NCI-H2029 (cell line): ENCODE measurements around the gene KIFAP3.
A peak's percentile ranks its signal among the peaks of the same experiment; 100 is the strongest.

ENCODE experiments used
- DNase-seq: peaks from one replicate; lab custom pipeline; 2025; lab: John Stamatoyannopoulos, UW

The KIFAP3 gene

DNA sequence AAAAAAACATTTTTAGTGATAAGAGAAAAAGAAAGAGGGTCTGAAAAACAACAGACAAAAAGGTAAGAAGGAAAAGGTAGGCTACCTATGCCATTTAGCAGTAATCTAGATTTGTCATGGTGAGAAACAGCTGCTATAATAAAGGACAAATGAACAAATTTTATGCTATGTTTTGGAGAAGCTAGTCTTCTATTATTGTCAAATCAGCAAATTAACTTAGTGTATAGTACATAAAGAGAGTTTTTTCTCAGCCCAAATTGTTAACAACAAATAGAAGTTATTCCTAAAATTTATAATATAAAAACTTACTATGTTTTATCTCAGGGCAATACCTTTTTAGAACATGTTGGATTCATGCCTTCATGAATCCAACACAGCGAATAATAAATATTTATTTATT, 88.7 kb downstream of the KIFAP3 start:
- DNase-seq, result no peak

DNA sequence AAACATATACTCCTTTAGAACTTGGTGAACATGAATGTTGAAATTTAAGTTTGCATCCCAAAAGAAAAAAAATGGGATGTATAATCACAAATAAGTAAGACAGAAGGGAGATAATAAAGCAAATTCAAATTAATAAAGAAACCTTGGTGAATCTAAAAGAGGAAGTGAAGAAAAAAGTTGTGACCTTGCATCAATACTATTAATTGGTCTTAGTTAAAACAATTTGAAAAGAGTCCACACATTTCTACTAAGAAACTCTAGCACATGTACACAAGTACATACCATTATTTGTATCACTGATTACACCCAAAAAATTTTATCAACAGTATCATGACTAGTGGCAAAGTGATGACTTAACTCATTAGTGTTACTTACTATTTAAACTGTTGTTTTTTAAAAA, 100.4 kb downstream of the KIFAP3 start:
- DNase-seq, result no peak

DNA sequence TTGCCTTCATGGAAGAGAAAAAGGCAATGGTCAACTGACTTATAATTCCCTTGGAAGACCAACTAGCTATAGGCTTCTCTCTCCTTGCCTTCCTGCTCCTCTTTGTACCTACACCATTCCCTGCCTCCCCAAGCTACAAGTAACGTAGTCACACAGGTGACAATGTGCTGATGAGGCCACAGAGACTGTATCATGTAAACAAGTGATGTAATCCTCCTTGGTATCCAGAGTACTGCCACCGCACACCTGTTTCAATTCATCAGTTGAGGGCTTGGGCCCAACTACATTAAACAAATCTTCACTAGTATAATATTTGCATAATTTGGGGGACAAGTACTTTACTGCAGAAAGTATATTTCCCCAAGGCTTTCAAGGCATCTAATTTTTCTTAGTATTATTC, 104.4 kb downstream of the KIFAP3 start:
- DNase-seq, result peak; percentile 9

DNA sequence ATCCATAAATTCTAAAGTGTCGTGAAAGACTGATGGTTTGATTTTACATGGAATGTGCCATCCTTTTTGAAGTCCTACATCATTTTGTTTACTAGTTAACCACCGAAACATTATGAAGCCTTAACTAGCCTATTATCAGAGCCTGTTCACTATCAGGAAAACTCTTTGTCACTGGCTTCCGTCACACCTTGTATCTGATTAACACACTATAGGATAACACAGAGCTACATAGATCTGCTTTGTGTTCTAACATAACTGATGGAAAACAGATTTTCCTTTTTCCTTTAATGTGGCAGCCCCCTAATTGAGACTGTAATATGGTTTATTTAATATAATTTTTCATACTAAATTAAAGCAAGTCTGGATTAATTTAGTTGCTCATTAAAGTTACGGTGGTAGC, 106.3 kb downstream of the KIFAP3 start:
- no peak for DNase-seq

DNA sequence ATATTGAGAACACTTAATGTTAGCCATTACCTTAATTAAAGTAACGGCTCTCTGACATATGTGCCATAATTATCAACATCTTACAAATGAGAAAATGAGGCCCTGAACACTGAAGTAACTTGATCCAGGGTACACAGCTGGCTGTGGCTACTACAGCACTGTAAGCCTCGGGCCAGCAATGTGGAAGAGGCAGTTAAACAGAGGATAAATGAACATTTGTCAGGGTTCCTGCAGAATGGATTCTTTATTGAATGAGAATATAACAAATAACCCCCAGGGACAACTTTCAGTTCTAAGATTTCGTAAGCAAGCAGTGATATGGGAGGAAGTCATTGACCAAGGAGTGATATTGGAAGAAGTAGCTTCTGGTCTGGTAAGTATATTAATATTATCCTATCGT, 110.3 kb downstream of the KIFAP3 start:
- no peak for DNase-seq

DNA sequence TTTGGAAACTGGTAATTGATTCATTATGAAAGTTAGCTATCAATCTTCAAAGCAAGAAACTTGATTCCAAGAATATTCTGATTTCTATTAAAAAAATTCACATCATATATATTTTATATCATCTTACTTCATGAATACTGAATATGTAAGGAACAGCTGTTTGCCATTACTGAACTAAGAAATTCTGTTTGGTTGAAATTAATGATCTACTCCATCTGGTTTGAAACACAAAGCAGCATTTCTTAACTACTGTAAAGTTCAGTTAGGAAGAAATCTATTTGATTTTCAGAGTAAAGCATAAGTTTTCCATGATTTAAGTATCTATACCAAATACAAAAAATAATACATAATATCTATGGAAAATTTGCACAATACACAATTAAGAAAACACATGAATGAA, 114.8 kb downstream of the KIFAP3 start:
- no peak for DNase-seq

DNA sequence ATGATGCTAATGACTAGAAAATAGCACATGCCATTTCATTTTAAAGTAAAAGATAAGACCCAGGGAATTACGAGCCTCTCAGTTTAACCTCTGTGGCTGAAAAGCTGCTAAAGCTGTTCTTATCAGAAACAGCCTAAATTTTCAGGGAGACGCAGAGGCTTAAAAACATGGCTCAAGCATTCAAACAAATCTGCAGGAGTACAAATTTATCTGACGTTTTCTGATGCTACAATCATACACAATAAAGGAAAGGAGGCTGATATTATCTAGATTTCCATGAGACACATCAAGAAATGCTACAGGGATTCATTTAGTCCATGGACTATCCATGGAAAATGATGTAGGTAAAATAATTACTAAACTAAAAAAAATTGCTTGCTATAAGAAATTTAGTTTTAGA, 115.5 kb downstream of the KIFAP3 start:
- DNase-seq, result no peak

DNA sequence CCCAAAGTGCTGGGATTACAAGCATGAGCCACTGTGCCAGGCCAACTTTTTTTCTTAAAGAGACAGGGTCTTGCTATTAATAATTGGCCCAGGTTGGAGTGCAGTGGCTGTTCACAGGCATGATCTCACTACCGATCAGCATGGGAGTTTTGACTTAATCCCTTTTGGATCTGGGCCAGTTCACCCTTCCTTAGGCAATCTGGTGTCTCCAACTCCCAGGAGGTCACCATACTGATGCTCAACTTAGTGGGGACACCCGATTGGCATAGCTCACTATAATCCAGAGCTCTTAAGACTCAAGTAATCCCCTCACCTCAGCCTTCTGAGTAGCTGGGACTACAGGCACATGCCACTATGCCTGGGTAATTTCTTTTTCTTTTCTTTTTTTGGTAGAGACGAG, 116.6 kb downstream of the KIFAP3 start:
- DNase-seq, result no peak

DNA sequence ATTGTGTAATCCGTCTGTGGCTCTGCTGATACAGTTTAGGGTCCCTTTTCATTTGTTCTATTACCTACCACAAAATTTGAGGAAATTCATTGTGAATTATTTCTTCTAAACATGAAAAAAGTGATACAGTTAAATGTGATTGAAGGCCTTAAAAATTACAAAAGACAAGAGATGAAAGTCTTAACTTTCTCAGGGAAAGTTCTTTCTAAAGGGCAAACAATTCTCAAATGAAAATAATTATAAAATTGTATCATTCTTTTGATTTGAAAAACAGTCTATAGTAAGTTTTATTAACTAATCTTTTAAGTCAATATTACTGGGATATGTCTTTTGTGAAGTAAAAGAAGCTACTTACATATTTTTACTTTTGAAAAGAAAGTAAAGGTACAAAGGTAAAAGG, 123.4 kb downstream of the KIFAP3 start:
- no peak for DNase-seq

DNA sequence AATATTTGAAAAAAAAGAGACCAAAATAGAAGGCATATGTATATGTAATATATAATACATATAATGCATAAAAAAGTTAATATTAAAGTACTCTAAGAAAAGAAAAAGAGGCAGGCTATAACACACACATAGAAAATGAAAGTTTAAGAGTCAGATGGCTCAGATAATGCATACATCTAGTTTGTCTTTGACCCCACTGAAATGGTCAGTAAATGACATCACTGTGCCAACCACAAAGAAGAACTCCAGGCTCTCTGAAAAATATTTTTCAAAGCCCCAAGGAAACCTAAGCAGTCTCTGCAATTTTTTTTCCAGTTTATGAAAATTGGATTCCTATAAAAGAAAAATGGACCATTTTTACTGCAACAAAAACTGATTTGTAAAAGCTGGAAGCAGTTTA, 125.4 kb downstream of the KIFAP3 start:
- no peak for DNase-seq

DNA sequence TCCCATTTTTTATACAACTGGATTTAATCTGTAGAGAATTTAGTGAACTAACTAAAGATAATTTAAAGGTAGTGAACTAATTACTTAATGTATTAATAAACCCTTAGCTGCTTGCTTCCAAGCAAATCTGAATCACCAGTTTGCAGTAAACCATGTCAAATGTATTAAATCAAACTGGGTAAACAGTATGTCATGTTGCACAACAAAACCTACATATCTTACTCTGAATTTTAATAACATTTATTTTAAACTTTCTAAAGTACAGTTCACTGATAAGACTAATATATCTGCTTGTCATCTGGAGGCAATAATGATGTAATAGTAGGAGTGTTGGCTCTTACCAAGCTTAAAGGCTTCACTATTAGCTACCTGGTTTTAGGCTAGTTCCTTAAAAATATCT, 128.3 kb downstream of the KIFAP3 start:
- no peak for DNase-seq

DNA sequence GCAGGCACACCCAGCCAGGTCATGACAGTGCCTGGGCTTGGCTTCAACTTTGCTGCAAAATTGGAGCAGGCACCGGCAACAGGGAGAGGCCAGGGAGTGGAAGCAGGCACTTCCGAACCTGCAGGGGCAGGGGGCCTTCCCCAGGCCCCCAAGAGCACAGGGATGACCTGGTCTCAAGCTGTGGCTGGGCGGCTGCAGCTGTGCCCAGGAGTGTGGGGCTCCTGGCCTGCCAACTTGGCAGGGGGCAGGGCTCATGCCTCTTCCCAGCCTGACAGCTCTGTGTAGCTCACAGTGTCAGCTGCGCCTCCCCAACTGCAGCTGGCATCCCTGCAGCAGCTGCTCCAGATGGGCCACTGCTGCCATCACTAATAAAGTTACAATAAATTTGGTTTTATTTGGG, 129.3 kb downstream of the KIFAP3 start:
- no peak for DNase-seq

DNA sequence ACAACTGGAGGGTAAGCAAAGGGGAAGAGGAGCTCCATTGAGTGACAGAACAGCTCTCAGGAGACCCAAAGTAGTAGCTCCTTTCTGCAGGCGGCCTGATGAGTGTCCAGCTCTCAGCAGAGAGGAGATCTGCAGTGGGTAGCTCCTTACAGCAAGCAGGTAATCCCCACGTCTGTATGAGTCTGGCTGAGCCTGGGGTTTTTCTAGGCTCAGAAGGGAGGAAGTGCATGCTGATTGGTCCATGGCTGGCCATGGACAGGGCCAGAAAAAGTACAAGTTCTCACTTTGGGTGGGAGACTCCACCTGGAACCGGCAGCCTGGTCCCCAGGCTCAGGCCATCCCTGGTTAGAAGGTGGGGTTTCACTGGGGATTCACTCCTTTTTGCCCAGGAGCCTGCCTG, 129.9 kb downstream of the KIFAP3 start:
- DNase-seq, result no peak

DNA sequence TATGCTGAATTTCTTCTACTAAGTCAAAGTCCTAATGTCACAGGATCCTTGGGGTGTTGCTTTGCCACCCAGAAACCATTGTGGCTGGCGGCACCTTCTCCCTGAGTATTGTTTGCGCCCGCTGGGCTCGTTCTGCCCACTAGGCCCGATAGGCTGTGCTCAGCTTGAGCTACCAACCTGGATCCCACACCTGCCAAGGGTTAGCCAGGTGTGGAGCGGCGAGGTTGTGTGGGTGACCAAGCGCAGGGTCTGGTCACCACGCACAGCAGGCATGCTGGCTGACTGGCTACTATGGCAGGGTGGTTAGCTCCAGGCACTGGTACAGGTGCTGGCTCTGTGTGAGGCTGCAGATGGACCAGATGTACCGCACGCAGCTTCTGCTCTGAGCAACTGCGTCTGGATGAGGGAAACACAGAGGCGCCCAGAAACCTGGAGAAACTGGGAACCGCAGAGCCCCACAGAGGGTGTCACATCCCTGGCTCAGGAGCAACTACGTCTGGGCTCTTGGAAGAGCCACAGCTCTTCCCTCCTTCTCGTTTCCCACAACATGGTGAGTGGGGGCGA, 130.4 kb downstream of the KIFAP3 start:
- no peak for DNase-seq

DNA sequence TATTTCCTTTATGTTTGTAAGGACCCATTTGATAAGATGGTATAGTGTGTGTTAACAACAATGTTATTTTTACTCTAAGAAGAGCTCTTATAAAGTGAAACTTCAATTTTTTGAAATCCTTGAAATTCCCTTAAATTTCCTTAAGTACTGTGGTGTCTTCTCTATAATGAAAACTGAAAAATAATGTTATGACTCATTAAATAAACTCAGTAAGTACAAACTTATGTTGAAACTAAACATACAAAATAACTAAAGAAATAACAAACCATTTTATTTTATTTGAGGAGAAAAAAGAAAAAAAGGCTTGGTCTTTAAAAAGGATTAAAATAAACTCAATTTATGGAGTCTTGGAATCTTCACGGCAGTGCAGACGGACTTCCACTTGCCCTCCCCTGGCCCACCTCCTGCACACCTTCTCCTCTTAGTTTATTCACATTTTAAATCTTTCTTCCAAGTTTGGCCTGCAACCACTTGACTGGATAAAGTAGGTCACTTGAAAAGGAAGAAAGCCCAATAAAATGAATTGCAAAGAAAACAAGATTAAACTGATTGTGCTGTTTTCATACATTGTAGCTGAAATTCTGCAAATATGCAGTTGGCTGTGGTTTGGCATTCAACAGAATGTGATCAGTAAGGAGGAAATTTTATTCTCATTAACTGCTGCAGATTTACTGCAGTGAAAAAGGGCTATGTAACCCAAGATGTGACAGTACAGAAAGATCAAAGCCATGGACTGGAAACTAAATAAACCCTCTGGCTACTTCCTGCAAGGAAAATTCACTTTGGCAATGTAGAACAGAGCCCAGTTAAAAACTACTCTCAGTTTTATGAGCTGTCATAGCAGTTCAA, 132.3 kb downstream of the KIFAP3 start:
- DNase-seq, result no peak

DNA sequence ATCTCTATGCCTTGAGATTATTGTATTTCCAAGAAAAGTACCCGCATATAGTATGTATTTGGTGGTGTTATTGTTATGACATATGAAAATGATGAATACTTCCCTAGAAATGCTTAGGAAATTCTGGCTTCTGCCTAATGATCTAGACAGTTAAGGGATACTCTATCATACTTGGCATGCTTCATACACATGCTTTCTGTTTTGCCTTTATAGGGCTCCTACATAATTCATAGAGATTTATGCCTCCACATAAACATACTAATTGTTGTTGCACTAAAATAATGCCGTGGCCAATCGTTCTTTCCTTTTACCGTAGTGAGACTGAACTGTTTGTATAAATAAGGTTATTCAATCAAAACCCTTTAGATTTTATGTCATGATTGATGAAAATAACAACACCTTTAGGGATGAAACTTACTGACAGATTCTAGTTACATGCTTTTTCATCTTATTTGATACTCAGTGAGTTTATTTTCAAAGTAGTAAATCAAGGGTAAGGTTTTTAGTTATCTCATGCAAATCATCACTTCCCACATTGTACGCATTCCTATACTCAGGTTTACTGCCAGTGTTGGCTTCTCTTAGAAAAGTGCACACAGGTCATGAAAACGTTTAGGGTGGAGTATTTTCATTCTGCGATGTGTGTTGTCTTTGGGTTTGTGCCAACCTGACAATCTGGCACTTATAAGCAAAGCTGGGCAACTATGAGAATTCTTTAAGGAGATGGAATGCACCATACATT, 140.3 kb downstream of the KIFAP3 start:
- DNase-seq, result no peak

DNA sequence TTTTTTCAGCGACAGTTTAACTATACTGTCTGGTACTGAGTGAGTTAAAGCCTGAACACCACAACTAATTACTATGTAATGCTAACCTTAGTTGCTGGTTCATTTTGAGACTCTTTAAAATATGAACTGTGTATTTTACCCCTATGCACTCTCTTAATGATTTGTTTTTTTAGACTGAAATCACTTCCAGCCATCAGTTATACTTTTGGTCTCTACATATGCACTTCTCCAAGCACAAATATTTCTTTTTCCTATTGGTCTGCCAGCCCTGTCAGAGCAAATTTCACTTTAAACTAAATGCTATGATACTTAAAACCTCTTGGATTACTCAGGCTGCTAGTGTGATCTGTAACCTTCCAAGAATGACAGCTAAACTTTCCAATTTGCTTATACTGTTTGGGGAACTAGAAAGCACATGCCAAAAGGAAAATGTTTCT, 142.7 kb downstream of the KIFAP3 start:
- DNase-seq, result no peak

DNA sequence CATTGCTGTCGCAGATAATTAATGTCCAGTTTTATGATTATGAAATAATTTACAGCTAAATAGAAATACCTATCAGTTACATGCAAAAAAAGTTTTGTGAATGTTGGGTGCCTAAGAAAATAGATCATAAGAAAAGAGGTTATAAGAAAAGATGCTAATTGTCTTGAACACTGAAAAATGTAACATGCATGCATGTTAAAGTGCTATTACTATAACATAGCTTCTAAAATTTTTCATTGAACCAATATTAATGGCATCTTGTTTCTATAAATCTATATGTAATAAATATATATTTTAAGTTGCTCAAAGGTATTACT, 145.3 kb downstream of the KIFAP3 start:
- DNase-seq, result no peak

DNA sequence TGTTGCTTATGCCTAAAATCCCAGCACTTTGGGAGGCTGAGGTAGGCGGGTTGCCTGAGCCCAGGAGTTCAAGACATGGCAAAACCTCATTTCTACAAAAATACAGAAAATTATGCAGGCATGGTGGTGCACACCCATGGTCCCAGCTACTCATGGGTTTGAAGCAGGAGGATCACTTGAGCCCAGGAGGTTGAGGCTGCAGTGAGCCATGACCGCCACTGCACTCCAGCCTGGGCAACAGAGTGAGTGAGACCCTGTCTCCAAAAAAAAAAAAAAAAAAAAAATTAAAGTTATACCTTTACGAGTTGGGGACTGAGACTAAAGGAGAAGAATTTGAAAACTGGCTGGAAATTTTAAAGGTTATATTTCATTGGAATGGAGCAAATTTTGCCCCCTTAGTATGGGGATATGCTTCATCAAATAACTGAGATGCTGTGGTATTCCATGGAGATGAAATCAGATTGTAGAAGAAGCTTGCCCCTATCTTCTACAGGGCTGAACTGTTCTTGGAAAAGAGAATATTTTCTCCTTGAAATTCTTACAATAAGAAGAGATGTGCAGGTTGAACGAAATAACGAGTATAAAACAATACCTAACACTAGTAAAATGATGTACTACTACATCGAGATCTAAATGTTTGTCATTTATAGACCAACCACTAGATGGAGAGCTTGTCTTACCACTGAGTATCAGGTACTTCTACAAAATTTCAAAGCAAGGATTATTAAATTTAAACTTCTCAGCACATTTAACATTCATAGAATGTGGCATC, 145.9 kb downstream of the KIFAP3 start:
- no peak for DNase-seq

DNA sequence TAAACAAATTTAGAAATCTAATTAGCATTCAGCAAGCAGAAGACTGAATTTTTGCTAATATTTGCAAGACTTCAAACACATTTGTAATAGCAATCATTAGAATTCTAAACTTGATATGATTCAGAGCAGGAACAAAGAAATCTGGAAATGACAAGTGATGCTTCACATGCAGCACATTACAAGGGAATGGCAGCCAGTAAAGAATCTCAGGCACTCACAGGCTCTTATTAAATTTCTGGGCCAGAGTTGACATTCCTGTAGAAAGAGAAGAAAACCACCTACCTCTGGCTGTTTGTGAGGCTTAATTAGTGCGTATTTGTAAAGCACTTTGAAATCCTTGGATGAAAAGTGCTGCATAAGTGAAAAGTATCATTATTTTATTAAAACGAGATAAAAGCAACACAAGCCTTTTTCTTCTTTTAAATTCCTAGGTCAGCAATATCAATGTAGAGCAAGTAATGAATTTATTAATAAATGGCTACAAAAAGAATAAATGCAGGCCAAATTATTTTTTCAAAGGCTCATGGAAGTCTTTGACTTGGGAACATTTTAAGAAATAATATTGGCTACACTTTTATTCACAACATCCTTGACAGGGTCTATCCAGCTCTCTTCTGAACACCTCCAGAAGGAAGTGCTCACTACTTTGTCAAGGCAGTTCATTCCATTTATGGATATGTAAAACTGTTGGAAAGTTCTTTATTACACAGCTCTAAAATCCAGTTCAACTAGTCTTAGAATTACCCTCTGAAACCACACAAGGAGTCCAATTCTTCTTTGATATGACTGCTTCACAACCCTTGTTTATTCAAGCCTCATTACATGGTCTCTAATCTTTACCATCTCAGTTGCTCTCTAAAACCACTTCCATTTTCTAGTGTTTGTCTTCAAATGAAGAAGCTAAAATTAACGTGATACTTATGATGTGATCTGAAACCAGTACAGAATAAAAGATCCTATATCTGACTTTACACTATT, 148.7 kb downstream of the KIFAP3 start:
- peak; percentile 10 for DNase-seq

DNA sequence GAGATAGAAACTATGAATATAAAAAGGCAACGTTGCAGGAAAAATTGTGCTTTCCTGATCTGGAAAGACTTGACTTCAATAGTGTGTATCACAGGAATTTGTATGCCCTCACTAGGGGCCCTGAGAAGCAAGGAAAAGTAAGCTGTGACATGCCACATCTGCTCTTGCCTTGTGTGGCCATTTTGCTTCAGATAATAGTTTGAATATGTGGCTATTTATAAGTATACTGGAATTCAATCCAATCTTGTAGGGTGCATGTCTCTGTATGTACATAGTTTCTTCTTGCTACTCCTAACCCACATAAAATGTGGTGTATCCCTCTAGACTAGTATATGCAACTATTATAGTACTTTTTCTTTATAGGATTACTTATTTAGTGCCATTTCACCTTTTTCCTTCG, 149.7 kb downstream of the KIFAP3 start:
- DNase-seq, result no peak
